Fibroblast of lung (primary cell): ENCODE data around the gene SDK2.

Source experiments
- EZH2 ChIP-seq: IDR thresholded peaks from 2 replicates; pipeline ENCODE4 v1.5.1; 2012; ENCODE audit warnings: low read length, control low read depth, mild to moderate bottlenecking; ENCODE audit errors: missing control alignments
- TF ChIP-seq, protein P1 (sequence below), 2 donors: IDR thresholded peaks in 1 of 2; conservative IDR thresholded peaks in 1 of 2; 1 replicate in 1 of 2; 2 replicates in 1 of 2; pipeline ENCODE4 v1.5.1; 2011 to 2012; ENCODE audit warnings: low read length in 2 of 2, control low read depth in 1 of 2, inconsistent platforms in 1 of 2, low read depth in 1 of 2, mild to moderate bottlenecking in 1 of 2

DNA sequence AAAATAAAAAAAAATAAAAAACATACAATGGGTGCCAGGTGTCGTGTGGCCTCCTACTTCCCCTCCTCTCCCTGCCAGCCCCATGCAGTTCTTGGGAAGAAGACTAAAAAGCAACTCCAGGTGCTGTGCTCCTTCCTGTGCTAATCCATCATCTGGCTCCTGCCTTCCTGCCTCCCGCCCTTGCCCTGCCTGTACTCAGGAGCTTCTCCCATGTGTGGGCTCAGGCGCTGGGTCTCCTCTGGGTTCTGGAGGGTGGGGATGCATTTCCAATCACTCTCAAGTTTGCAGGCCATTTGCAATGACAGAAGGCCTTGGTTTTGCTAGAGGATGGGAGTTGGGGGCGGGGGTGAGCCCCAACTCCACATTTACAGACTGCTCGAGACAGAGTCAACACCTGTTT lies 122.9 kb downstream of the SDK2 start:
- no peak for TF ChIP-seq EZH2
- TF ChIP-seq, protein P1, sequence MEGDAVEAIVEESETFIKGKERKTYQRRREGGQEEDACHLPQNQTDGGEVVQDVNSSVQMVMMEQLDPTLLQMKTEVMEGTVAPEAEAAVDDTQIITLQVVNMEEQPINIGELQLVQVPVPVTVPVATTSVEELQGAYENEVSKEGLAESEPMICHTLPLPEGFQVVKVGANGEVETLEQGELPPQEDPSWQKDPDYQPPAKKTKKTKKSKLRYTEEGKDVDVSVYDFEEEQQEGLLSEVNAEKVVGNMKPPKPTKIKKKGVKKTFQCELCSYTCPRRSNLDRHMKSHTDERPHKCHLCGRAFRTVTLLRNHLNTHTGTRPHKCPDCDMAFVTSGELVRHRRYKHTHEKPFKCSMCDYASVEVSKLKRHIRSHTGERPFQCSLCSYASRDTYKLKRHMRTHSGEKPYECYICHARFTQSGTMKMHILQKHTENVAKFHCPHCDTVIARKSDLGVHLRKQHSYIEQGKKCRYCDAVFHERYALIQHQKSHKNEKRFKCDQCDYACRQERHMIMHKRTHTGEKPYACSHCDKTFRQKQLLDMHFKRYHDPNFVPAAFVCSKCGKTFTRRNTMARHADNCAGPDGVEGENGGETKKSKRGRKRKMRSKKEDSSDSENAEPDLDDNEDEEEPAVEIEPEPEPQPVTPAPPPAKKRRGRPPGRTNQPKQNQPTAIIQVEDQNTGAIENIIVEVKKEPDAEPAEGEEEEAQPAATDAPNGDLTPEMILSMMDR (conservative IDR thresholded peaks at IDR 0.05 in 1 of 2, IDR thresholded peaks at IDR 0.05 in 1 of 2; ENCODE audit: low read depth in 1 of 2, low read length in 2 of 2), result no peak
